ENCODE results near the gene WDR1. TPM values are rescaled to one million over a fixed set of nuclear protein-coding genes. Genes with fewer than 3 reads are reported as not detected.

WDR1 gene
- total and polyA plus RNA-seq, 3 experiments from 2014 or later, result 377 to 409 (median 409) TPM

Other genes with a start within 250 kb of the WDR1 start
- 1 to 10 TPM; 3.0 to 3.1 TPM for gene SLC2A9, start 95.3 kb downstream of the WDR1 start, total RNA-seq
- gene SLC2A9, start 95.3 kb downstream of the WDR1 start, polyA plus RNA-seq, result 1.8 TPM